Aorta (tissue), 5 donors: ENCODE measurements around the gene TEX53. TPM values are rescaled to one million over a fixed set of nuclear protein-coding genes. Genes with fewer than 3 reads are reported as not detected.
A peak's percentile ranks its signal among the peaks of the same experiment; 100 is the strongest.

Experiments used
- ATAC-seq: fragments of 200-7000 bp; cut with Tn5 transposase; one replicate; pipeline ENCODE4 v1.9.1; 2022; ENCODE audit warnings: moderate library complexity; ENCODE audit not compliant: low FRiP score
- DNase-seq, 2 donors: peaks; one replicate each; pipeline ENCODE4 v3.0.0-alpha.2; 2020
- H3K27ac ChIP-seq, 2 donors: one replicate each; pipeline ENCODE4 v1.5.1; 2013; ENCODE audit warnings: low read length in 2 of 2, mild to moderate bottlenecking in 2 of 2, moderate library complexity in 2 of 2, control low read depth in 1 of 2, inconsistent platforms in 1 of 2, low read depth in 1 of 2
- H3K27me3 ChIP-seq, 2 donors: one replicate each; pipeline ENCODE4 v1.6.1; 2013; ENCODE audit warnings: control low read depth in 1 of 2, low read length in 1 of 2, mild to moderate bottlenecking in 1 of 2, moderate library complexity in 1 of 2; ENCODE audit not compliant: insufficient read depth in 2 of 2, control insufficient read depth in 1 of 2
- H3K36me3 ChIP-seq, 2 donors: one replicate each; pipeline ENCODE4 v1.6.1; 2013; ENCODE audit warnings: control low read depth in 1 of 2, low read length in 1 of 2, mild to moderate bottlenecking in 1 of 2; ENCODE audit not compliant: insufficient read depth in 2 of 2, control insufficient read depth in 1 of 2
- H3K4me1 ChIP-seq, 2 donors: one replicate each; pipeline ENCODE4 v1.6.1; 2013; ENCODE audit warnings: low read length in 2 of 2, control low read depth in 1 of 2, mild to moderate bottlenecking in 1 of 2, moderate library complexity in 1 of 2; ENCODE audit not compliant: insufficient read depth in 2 of 2, control insufficient read depth in 1 of 2
- H3K4me3 ChIP-seq, 2 donors: one replicate each; pipeline ENCODE4 v1.5.1; 2013; ENCODE audit warnings: low read length in 2 of 2, control low read depth in 1 of 2, mild to moderate bottlenecking in 1 of 2
- H3K9me3 ChIP-seq: one replicate; pipeline ENCODE4 v1.6.1; 2013; ENCODE audit warnings: mild to moderate bottlenecking, low read length; ENCODE audit not compliant: control insufficient read depth
- WGBS, 2 donors: extraction: QIAGEN DNeasy Blood & Tissue Kit; methylation state at CpG; one replicate each; pipeline ENCODE4 v1.1.7; 2013; 5-methylcytosine and 5-hydroxymethylcytosine counted together
- intact Hi-C, 2 donors: fragments of 100-400 bp; cut with DNase I; formaldehyde crosslinking; loops; one replicate each; pipeline versions ENCODE4 v1.14.2 to v1.15.0; 2022
- polyA plus RNA-seq, 2 donors: library from polyadenylated mRNA; stranded (reverse); fragments of 200-250 nt; gene quantifications; one replicate each; pipeline ENCODE4 v1.2.3, GENCODE V29; 2013
- total RNA-seq, 2 donors: library from RNA; stranded (reverse); fragmentation: NEBNext Ultra II Directional; extraction: Animal tissue kit (Norgen Biotek cat#: 25700); gene quantifications; one replicate each; pipeline ENCODE4 v1.2.1, GENCODE V29; 2021
- donor health status: healthy with polysubstance abuse.
- donor health status: Bipolar disorder and iron deficiency.
- donor health status: DM: no; HTN: no; CAD: no.
- donor health status: DM: no; HTN: no; CAD: no.
- donor health status: DM: yes; HTN: yes; CAD: no.

The TEX53 gene
- total and polyA plus RNA-seq, 4 donors = not detected

- H3K9me3 ChIP-seq = no peaks in the 10 kb centered on the region
- H3K4me3 ChIP-seq = no peak overlapping the region
- intact Hi-C loops = no loop called here
- H3K27ac ChIP-seq = no peak overlapping the region
- no peaks in the 10 kb centered on the region for H3K4me1 ChIP-seq
- H3K36me3 ChIP-seq = peaks cover 2 to 3% of the 10 kb centered on the region in 2 donors
- ATAC-seq = no peak
- no peaks in the 10 kb centered on the region for H3K27me3 ChIP-seq
- 91 to 95% methylated on average over 8 of the region's 8 CpGs for WGBS, 2 donors
- DNase-seq = peak in 1 of 2 donors; percentile 23
These were observed 19.2 kb downstream of the TEX53 start for GRCh38 chr9:114638404-114638803.

GRCh38 chr9:114634387-114634786 is 23.2 kb downstream of the TEX53 start:
- intact Hi-C loops = no loop called here
- Histone ChIP-seq H3K27me3 (no peaks in the 10 kb centered on the region), H3K27ac (no peak overlapping the region), H3K4me3 (no peak overlapping the region), H3K36me3 (peaks cover 2 to 6% of the 10 kb centered on the region in 2 donors), H3K9me3 (no peaks in the 10 kb centered on the region), H3K4me1 (no peaks in the 10 kb centered on the region)
- no peak for DNase-seq
- 89 to 95% methylated on average over 6 of the region's 6 CpGs for WGBS, 2 donors
- ATAC-seq = no peak

- peaks cover 2 to 6% of the 10 kb centered on the region in 2 donors for H3K36me3 ChIP-seq
- 87% methylated on average over 11 of the region's 11 CpGs for WGBS, 2 donors
- no peaks in the 10 kb centered on the region for H3K4me1 ChIP-seq
- H3K9me3 ChIP-seq = no peaks in the 10 kb centered on the region
- intact Hi-C loops = no loop called here
- no peak overlapping the region for H3K27ac ChIP-seq
- H3K4me3 ChIP-seq = no peak overlapping the region
- H3K27me3 ChIP-seq = no peaks in the 10 kb centered on the region
- no peak for ATAC-seq
- DNase-seq = no peak
These were observed 24.0 kb downstream of the TEX53 start for GRCh38 chr9:114633438-114634089.

GRCh38 chr9:114631166-114631565 is 26.4 kb downstream of the TEX53 start:
- WGBS, 2 donors = 0 to 33% methylated on average over 2 of the region's 2 CpGs
- ATAC-seq = no peak
- no peaks in the 10 kb centered on the region for H3K27me3 ChIP-seq
- DNase-seq = no peak
- H3K27ac ChIP-seq = no peak overlapping the region
- H3K9me3 ChIP-seq = no peaks in the 10 kb centered on the region
- H3K36me3 ChIP-seq = peaks cover 5 to 6% of the 10 kb centered on the region in 2 donors
- intact Hi-C loops = no loop called here
- H3K4me3 ChIP-seq = no peak overlapping the region
- no peaks in the 10 kb centered on the region for H3K4me1 ChIP-seq

GRCh38 chr9:114629563-114630090 is 28.0 kb downstream of the TEX53 start:
- DNase-seq (no peak), ATAC-seq (no peak)
- no peak overlapping the region for H3K4me3 ChIP-seq
- intact Hi-C loops = no loop called here
- no peaks in the 10 kb centered on the region for H3K27me3 ChIP-seq
- H3K9me3 ChIP-seq = no peaks in the 10 kb centered on the region
- H3K4me1 ChIP-seq = no peaks in the 10 kb centered on the region
- H3K36me3 ChIP-seq = peaks cover 5 to 6% of the 10 kb centered on the region in 2 donors
- 85 to 86% methylated on average over 7 of the region's 7 CpGs for WGBS, 2 donors
- no peak overlapping the region for H3K27ac ChIP-seq

GRCh38 chr9:114627553-114627952 is 30.1 kb downstream of the TEX53 start:
- no peak for ATAC-seq
- H3K27ac ChIP-seq = no peak overlapping the region
- H3K4me1 ChIP-seq = no peaks in the 10 kb centered on the region
- 99 to 100% methylated on average over 1 of the region's 1 CpG for WGBS, 2 donors
- no peak overlapping the region for H3K4me3 ChIP-seq
- no peaks in the 10 kb centered on the region for H3K9me3 ChIP-seq
- H3K27me3 ChIP-seq = no peaks in the 10 kb centered on the region
- intact Hi-C loops = no loop called here
- peaks cover 5 to 6% of the 10 kb centered on the region in 2 donors for H3K36me3 ChIP-seq
- DNase-seq = no peak

- peaks cover 0 to 5% of the 10 kb centered on the region in 2 donors for H3K36me3 ChIP-seq
- no peak for DNase-seq
- H3K27me3 ChIP-seq = no peaks in the 10 kb centered on the region
- WGBS, 2 donors = 82 to 85% methylated on average over 4 of the region's 4 CpGs
- H3K4me1 ChIP-seq = no peaks in the 10 kb centered on the region
- ATAC-seq = no peak
- H3K9me3 ChIP-seq = no peaks in the 10 kb centered on the region
- H3K4me3 ChIP-seq = no peak overlapping the region
- H3K27ac ChIP-seq = no peak overlapping the region
- intact Hi-C loops = no loop called here
These were observed 31.1 kb downstream of the TEX53 start for GRCh38 chr9:114626415-114627020.

- ATAC-seq = no peak
- H3K27me3 ChIP-seq = no peaks in the 10 kb centered on the region
- intact Hi-C loops = no loop called here
- H3K27ac ChIP-seq = no peak overlapping the region
- no peak overlapping the region for H3K4me3 ChIP-seq
- peaks cover 0 to 5% of the 10 kb centered on the region in 2 donors for H3K36me3 ChIP-seq
- DNase-seq = no peak
- WGBS, 2 donors = 90 to 96% methylated on average over 2 of the region's 2 CpGs
- H3K9me3 ChIP-seq = no peaks in the 10 kb centered on the region
- H3K4me1 ChIP-seq = no peaks in the 10 kb centered on the region
These were observed 32.9 kb downstream of the TEX53 start for GRCh38 chr9:114624677-114625076.
